HepG2 (cell line): Measurements from ENCODE around the gene MAP3K5.

Source experiments
- EED ChIP-seq: sonication (generic); formaldehyde crosslinking; IDR thresholded peaks from 2 replicates; pipeline ENCODE4 v1.5.0; 2020; ENCODE audit warnings: mild to moderate bottlenecking, missing genetic modification reagents
- HDAC2 ChIP-seq: sonication (generic); formaldehyde crosslinking; IDR thresholded peaks from 2 replicates; pipeline ENCODE4 v1.4.0; 2020; ENCODE audit warnings: missing genetic modification reagents
- NCOR1 ChIP-seq: fragments of 200-600 bp; sonication (generic); IDR thresholded peaks from 2 replicates; pipeline ENCODE4 v1.7.0; 2017; ENCODE audit warnings: antibody characterized with exemption, low read length, borderline replicate concordance
- POLR2A ChIP-seq, 2 experiments: IDR thresholded peaks; 2 replicates each; pipeline ENCODE4 v1.6.1; 2011; ENCODE audit warnings: low read depth in 2 of 2, low read length in 2 of 2, mild to moderate bottlenecking in 1 of 2, moderate library complexity in 1 of 2; ENCODE audit not compliant: insufficient read depth in 1 of 2
- POLR2AphosphoS5 ChIP-seq: IDR thresholded peaks from 2 replicates; pipeline ENCODE4 v1.6.1; 2012; ENCODE audit warnings: low read depth, low read length
- RAD51 ChIP-seq: fragments of 450-650 bp; IDR thresholded peaks from 2 replicates; pipeline ENCODE4 v1.6.1; 2016; ENCODE audit warnings: borderline replicate concordance
- RNF2 ChIP-seq: fragments of 450-650 bp; conservative IDR thresholded peaks from 2 replicates; pipeline ENCODE4 v1.6.1; 2016; ENCODE audit warnings: low read depth
- TAF1 ChIP-seq: sonication (generic); formaldehyde crosslinking; IDR thresholded peaks from 2 replicates; pipeline ENCODE4 v1.4.0; 2020; ENCODE audit warnings: missing genetic modification reagents
- ZBTB20 ChIP-seq: sonication (generic); formaldehyde crosslinking; IDR thresholded peaks from 2 replicates; pipeline ENCODE4 v1.8.1; 2023; ENCODE audit warnings: missing genetic modification reagents, low read depth, mild to moderate bottlenecking, borderline replicate concordance
- ZNF138 ChIP-seq: sonication (generic); formaldehyde crosslinking; IDR thresholded peaks from 2 replicates; pipeline ENCODE4 v1.5.0; 2020; ENCODE audit warnings: mild to moderate bottlenecking, low read depth, missing genetic modification reagents
- TF ChIP-seq, protein P1 (sequence below): sonication (generic); formaldehyde crosslinking; IDR thresholded peaks from 2 replicates; pipeline ENCODE4 v1.5.0; 2020; ENCODE audit warnings: mild to moderate bottlenecking, missing genetic modification reagents, moderate library complexity

DNA sequence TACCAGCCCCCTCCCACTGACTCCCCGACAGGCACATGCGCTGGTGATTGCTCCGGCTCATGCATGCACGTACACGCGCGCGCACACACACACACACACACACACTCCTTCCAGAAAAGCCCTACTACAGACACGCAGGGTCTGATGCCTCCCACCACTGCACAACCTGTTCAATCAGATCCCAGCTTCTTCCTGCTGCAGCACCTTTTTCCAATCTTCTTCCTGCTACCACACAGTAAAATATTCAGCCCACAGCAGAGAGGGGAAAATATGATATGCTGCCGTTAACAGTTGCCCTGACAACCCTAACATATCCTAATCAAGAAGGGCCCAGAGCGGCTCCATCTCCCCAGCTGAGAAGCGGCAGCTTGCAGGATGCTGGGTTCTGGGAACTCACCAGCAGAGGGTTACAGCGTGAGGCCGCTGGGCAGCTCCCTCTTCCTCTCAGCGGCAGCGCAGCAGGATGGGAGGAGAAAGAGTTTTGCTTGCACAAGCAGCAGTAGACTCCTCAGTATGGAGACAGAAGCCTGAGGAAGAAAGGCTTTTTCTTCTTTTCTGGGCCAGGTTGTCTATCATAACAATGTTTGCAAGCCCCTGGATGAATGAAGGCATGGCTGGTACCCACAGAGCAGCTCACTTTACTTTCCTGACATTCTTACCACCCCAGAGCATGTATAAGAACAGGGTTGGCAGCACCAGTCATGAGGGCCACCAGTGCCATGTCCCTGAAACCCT, 265.9 kb downstream of the MAP3K5 start:
- TF ChIP-seq POLR2AphosphoS5, result no peak
- TF ChIP-seq ZNF138 (CRISPR knock-in tag), result no peak
- no peak for TF ChIP-seq POLR2A (IDR thresholded peaks at IDR 0.05; ENCODE audit: insufficient read depth in 1 of 2, low read depth in 2 of 2, low read length in 2 of 2)
- TF ChIP-seq RNF2, result no peak
- TF ChIP-seq NCOR1, result no peak
- TF ChIP-seq, protein P1, sequence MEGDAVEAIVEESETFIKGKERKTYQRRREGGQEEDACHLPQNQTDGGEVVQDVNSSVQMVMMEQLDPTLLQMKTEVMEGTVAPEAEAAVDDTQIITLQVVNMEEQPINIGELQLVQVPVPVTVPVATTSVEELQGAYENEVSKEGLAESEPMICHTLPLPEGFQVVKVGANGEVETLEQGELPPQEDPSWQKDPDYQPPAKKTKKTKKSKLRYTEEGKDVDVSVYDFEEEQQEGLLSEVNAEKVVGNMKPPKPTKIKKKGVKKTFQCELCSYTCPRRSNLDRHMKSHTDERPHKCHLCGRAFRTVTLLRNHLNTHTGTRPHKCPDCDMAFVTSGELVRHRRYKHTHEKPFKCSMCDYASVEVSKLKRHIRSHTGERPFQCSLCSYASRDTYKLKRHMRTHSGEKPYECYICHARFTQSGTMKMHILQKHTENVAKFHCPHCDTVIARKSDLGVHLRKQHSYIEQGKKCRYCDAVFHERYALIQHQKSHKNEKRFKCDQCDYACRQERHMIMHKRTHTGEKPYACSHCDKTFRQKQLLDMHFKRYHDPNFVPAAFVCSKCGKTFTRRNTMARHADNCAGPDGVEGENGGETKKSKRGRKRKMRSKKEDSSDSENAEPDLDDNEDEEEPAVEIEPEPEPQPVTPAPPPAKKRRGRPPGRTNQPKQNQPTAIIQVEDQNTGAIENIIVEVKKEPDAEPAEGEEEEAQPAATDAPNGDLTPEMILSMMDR (CRISPR knock-in tag), result no peak
- TF ChIP-seq EED, result no peak
- no peak for TF ChIP-seq RAD51
- no peak for TF ChIP-seq TAF1 (CRISPR knock-in tag)
- no peak for TF ChIP-seq HDAC2
- TF ChIP-seq ZBTB20 (CRISPR knock-in tag), result no peak
